ENCODE data around the gene HTRA2.
"Not testable (repeated sequence)": the region's sequence is repeated elsewhere in the genome, so short reads cannot be mapped to it uniquely, and the experiment has no call there.

Gene HTRA2

GRCh38 chr2:74544634-74545033, 14.9 kb downstream of the HTRA2 start:
- peak in 1 of 2 donors; percentile 26 for DNase-seq

GRCh38 chr2:74546004-74546403, 16.3 kb downstream of the HTRA2 start:
- DNase-seq = no peak

- DNase-seq = no peak
Observed at GRCh38 chr2:74548285-74548899, 18.7 kb downstream of the HTRA2 start.

- DNase-seq = no peak
Observed at GRCh38 chr2:74548900-74549826, 19.4 kb downstream of the HTRA2 start.

- no peak for DNase-seq
Observed at GRCh38 chr2:74550231-74550630, 20.5 kb downstream of the HTRA2 start.

- no peak for DNase-seq
Observed at GRCh38 chr2:74551530-74551929, 21.8 kb downstream of the HTRA2 start.

- DNase-seq = no peak
Observed at GRCh38 chr2:74551942-74552913, 22.5 kb downstream of the HTRA2 start.

- no peak for DNase-seq
Observed at GRCh38 chr2:74552914-74553811, 23.4 kb downstream of the HTRA2 start.

GRCh38 chr2:74553892-74554819, 24.4 kb downstream of the HTRA2 start, which contains the start of the genes DOK1 and LOXL3:
TSS of gene DOK1 (plus strand) at chr2:74554720. CDS start at chr2:74554755, 35 bp downstream.
TSS of gene LOXL3 (minus strand) at chr2:74553942. CDS start at chr2:74552634, 1,308 bp downstream.
- peak; percentile 76 to 88 for DNase-seq

- peak; percentile 46 to 49 for DNase-seq
Observed at GRCh38 chr2:74554820-74555531, 25.2 kb downstream of the HTRA2 start.

- no peak for DNase-seq
Observed at GRCh38 chr2:74555610-74556103, 25.9 kb downstream of the HTRA2 start.

GRCh38 chr2:74556159-74556558, 26.4 kb downstream of the HTRA2 start:
- no peak for DNase-seq

GRCh38 chr2:74556831-74557370, 27.2 kb downstream of the HTRA2 start:
- no peak for DNase-seq

- no peak for DNase-seq
Observed at GRCh38 chr2:74558284-74559230, 28.8 kb downstream of the HTRA2 start.

GRCh38 chr2:74559912-74560311, 30.2 kb downstream of the HTRA2 start:
- no peak for DNase-seq

GRCh38 chr2:74560591-74560990, 30.9 kb downstream of the HTRA2 start:
- no peak for DNase-seq

- not testable (repeated sequence) for DNase-seq
Observed at GRCh38 chr2:74561022-74561421, 31.3 kb downstream of the HTRA2 start.

GRCh38 chr2:74562126-74562775, 32.5 kb downstream of the HTRA2 start:
- no peak for DNase-seq
